Stimulated activated CD4-positive, alpha-beta T cell treated with anti-CD3 and anti-CD28 coated beads, TNF-alpha, amount 100 ng/mL, for 24 hours (primary cell): ENCODE results near the gene PID1.
"Not testable (repeated sequence)": the region's sequence is repeated elsewhere in the genome, so short reads cannot be mapped to it uniquely, and the experiment has no call there.

ENCODE experiments used
- DNase-seq, 3 experiments: peaks; one replicate each; pipeline ENCODE4 v3.0.0-alpha.2; 2020; ENCODE audit warnings: low read depth in 3 of 3

PID1 gene

DNA sequence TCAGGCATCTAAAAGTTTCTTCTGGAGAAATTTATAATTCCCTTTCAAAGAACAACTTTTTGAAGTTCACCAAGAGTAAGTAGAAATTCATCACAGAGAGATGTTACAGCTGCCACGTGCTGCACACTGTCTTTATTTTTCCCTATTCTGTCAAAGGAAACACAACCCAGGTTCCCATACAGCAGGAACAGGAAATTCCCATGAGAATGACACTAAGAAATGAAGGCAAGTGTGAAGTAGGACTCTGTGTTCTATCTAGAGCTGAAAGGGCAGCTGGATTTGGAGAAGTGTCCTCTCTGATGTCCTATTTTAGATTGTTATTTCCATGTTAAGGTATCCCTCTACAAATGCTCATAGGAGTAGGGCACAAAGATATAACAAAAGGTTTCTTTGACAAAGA lies 58.8 kb downstream of the PID1 start:
- DNase-seq: no peak

- no peak for DNase-seq
Measured at GRCh38 chr2:229210641-229211040, 60.4 kb downstream of the PID1 start.

GRCh38 chr2:229206548-229206947 lies 64.5 kb downstream of the PID1 start:
- no peak for DNase-seq

DNA sequence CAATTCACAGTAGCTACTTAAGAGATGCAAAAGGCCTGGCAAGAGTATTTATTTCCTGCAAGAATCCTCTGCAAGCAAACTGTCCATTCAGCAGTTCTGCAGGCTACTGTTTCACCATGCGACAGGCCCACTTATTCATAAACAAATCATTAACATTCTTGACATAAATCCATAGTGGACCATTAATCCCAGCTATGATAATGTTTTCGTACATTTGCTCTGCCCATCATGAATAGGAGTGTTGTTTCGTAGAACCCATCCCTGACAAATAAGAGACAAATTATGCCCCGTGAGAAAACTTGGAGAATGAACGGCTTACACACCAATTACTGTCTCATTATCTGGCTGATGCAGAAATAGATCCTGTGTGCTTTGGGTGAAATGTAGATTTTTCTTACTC lies 65.4 kb downstream of the PID1 start:
- DNase-seq: no peak

DNA sequence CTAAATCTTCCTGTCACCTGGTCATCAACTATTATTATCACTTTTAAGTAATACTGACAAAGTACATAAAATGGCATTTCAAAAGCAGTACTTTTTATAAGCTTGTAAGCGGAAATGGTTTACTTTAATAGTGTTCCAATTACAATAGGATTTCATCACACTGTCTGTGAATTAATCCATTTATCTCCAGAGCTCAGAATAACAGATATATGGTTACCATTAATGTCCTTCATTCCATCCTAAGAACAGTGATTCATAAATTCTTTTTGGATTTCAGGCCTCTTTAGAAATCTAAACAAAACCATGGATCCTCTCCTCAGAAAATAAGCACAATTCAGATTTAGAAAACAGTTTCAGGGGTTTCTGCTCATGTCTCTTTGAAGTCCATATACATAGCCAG lies 68.4 kb downstream of the PID1 start:
- DNase-seq: no peak

- DNase-seq: no peak
Measured at GRCh38 chr2:229201521-229201920, 69.6 kb downstream of the PID1 start.

DNA sequence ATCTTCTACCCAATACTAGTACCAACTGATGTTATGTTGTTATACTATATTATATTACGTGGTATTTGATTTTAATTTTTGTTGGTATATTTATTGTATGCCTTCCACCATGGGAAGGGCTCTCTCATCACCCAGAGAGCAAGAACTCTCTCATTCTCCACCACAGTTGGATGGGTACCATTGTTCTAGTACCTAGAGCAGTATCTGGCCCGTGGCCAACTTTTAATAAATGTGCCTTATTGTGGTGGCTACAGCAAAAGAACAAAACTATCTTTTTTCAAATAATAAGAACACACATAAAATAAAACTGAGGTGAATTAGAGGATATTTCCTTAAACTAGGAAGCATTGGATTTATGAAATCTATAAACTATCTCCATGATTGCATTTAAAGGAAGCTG lies 71.8 kb downstream of the PID1 start:
- no peak for DNase-seq

DNA sequence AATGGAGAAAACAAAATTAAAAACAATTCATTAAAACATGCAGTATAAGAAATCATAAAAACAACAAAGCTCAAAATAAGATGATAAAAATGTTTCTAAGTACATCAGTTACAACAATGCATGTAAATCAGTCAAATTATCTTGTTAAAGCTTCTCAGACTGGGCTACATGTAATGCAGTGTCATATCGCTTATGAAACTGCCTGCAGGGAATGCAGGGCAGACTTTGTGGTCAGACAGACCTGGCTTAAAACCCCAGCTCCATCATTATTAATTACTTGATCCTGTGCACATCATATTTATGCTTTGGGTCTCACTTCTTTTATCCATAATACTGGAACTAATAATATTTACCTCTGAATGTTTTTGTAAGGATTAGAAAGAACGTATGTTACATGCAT lies 74.6 kb downstream of the PID1 start:
- no peak for DNase-seq

DNA sequence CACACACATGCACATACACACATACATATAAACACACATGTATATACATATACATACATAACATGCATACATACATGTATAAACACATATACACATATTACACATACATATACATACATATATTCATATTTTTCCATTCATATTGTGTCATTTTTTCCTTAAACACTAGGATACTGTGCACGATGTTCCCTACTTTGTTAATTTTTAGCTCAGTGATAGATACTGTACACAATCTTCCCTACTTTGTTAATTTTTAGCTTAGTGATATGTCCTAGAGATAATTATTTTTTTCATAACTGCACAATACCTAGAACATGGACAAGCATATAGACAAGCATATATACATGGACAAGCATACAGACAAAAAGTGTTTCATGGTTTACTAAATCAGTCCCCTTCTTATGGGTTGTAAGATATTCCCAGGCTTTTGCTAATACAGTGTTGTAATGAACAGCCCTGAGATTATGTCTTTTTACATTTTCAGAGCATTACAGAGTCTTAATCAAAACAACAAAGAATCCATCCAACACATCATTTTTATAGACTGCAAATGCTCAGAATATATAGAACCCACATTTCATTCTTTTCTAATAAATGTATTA lies 75.6 kb downstream of the PID1 start:
- DNase-seq: no peak

DNA sequence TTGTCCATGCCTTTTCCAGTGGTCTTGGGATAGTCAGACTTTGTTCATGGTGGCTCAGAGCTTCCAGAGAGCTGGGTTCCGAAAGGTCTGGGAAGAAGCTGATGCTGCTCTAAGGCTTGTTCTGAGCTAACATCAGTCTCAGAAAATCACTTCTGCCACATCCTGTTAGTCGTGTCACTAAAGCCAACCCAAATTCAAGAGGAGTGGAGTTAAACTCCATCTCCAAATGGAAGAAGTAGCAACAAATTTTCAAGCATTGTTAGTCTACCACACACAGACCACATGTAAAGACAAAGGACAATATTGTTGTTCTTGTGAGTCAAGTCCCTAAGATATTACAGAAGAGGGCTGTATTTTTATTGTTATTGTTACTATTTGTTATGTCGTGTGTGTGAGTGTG lies 77.8 kb downstream of the PID1 start:
- DNase-seq: no peak

GRCh38 chr2:229191413-229191812 lies 79.7 kb downstream of the PID1 start:
- DNase-seq: no peak

DNA sequence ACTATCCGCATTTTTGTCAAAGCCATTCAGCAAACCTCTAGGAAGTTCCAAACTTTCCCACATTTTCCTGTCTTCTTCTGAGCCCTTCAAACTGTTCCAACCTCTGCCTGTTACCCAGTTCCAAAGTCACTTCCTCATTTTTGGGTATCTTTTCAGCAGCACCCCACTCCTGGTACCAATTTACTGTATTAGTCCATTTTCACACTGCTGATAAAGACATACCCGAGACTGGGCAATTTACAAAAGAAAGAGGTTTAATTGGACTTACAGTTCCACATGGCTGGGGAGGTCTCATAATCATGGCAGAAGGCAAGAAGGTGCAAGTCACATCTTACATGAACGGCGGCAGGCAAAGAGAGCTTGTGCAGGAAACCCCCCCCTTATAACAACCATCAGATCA lies 84.0 kb downstream of the PID1 start:
- DNase-seq: not testable (repeated sequence)

- DNase-seq: no peak
Measured at GRCh38 chr2:229181641-229182040, 89.4 kb downstream of the PID1 start.

- DNase-seq: no peak
Measured at GRCh38 chr2:229180658-229181057, 90.4 kb downstream of the PID1 start.

DNA sequence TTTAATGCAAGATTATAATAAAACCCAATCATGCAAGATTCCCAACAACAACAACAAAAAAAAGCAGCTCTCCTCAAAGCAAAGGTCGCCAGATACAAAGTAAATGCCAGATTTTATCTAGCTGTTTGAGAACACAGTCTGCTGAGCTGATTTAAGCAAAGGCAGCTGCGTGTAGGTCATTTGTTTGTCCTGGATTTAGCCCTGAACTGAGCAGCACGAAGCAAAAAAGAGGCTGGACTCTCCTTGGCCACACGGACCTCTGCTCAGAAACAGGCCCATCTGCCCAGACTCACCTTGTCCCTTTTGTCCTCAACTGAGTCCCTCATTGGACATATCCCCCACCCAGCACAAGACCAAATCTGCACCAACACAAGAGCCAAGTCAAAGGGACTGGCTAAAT lies 91.5 kb downstream of the PID1 start:
- DNase-seq: no peak

DNA sequence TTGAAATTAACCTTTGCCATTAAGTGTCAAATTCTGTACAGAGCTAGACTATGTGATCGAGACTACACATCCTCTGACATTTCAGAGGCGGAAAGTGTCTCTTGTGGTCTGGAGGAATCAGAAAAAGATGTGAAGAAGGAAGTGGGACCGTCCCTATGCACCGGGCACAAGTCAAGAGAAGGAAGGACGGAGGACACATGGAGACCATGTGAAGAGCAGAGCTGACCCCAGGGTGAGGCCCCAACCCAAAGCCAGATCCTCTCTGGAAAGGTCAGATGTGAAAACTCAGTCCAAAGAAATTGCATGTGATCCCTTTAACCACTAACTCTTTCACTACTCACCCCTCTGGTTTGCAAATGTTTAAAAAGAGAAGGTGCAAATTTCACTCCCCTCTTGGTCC lies 92.4 kb downstream of the PID1 start:
- DNase-seq: no peak

DNA sequence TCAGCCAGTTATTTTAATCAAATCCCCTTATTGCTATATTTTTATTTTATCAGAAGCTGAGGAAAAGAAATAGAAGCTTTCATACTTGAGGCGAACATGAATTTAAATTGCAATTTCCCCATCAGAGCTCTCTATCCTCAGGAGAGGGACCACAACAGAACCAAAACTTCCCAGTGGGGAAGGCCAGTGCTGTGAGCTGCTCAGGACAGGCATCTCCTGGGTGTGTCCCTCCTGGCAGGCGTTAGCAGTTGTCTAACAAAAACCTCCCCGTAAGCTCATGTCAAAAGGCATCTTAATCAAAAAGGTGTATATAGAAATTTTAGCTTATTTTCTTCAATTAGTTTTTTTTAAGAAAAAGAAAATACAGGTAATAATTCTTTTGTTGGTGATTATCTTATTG lies 93.0 kb downstream of the PID1 start:
- DNase-seq: no peak

- no peak for DNase-seq
Measured at GRCh38 chr2:229176136-229176535, 95.0 kb downstream of the PID1 start.

DNA sequence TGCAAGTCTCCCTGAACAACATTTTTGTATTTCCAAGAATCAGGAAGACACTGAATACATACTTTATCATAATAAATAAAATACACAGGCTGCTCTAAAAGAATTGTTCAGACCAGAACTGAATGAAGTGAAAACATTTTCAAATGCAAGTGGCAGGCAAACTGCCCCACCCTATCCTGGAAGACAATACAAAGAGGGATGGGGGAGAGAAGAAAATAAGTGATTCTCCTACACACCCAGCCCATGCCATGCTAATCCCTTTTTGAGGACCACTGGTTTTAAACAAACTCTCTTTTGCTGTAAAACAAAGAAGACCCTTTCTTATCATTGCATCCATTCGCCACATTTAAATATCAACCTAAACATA lies 95.6 kb downstream of the PID1 start:
- no peak for DNase-seq

- DNase-seq: no peak
Measured at GRCh38 chr2:229174794-229175496, 96.1 kb downstream of the PID1 start.

GRCh38 chr2:229173825-229174359 lies 97.2 kb downstream of the PID1 start:
- no peak for DNase-seq

- DNase-seq: no peak
Measured at GRCh38 chr2:229170916-229171315, 100.2 kb downstream of the PID1 start.

DNA sequence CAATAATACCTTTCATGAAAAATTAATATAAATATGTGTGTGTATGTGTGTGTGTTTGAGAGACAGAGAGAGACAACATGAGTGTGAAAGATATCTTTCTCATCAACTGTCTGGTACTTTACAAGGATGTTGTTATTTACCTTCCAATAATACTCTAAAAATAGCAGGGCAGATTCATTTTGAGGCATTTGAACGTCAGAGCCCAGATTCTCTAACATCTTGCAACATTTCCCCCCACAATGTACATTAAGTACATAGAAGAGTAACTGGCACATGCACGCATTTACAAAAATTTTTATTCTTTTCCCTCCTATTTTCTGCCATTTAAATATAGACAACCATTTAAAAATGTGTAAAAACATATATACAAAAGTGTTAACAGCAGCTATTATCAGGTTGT lies 100.9 kb downstream of the PID1 start:
- DNase-seq: no peak

GRCh38 chr2:229169751-229170150 lies 101.3 kb downstream of the PID1 start:
- no peak for DNase-seq
